CD4-positive, alpha-beta T cell treated with Interleukin-10 for 1 hour (primary cell): ENCODE results near the gene SPDEF.

ENCODE experiments used
- DNase-seq: peaks from one replicate; pipeline ENCODE4 v3.0.0-alpha.2; 2020

Gene SPDEF

DNA sequence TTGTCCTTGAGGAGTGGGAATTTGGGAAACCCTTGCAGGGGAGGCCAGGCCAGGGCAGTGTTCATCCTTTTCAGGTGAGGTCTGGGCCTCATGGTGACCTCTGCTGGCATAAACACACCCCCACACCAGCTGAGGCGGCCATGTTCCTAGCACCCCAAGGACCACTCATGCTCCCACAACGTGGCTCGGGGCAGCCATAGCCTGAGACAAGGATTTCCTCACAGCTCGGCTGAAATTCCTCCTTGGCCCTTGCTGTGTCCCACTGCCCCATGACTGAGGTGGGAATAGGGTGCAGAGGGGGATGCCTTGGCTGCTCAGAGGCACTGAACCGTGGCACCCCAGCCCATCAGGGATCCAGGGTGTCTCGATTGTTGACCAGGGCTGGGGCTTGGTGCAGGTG lies 27.3 kb upstream of the SPDEF start:
- DNase-seq = no peak

DNA sequence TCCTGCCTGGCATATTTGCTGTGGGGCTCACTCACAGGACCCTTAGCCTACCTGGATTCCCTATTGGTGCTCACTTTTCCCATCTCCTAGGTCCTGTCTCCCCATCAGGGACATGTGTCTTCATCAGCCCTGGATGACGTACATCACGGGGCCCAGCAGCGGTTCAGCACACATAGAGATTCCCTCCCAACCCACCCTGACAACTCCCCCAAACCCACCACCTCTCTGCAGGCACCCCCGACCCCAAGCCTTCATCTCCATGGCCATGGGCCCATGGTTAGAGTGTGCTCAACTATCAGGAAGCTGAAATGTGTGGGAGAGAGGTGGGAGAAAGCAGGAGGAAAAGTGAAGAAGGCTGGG lies 25.4 kb upstream of the SPDEF start:
- DNase-seq = no peak

DNA sequence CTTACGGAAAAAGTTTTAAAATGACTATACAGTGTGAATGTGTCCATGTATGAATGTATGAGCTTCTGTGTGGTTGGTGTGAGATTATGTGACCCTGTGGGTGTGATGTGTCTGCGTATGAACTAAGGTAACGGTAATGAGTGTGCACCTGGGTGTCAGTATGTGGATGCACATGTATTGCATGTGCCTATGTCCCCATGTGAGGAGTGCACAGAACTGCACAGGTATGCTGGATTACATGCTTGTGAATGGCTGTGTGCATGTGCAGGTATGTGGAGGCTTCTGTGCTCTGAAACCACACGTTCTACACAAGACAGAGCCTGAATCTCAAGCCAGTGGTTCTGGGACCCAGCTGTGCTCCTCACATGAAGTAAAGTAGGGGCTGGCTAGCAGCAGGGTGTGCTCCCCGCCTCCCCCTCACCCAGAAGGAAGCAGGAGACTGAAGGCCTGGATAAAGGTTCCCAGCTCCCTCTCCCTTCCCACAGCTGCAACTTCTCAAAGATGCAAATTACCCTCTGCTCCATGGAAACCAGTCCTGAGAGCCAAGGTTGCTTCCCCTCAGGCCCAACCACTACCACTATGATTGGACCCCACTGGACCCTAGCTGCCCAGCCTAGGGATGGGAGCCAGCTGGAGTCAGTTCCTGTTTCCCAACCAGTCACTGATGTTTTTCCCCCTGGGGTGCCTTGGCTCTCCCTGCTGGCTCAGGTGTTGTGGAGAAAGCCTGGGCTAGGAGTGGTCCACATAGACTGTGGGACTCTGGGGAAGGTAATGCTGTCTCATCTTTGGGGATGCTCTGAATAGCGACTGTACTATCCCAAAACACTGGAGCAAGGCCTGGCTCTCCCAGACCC lies 24.8 kb upstream of the SPDEF start:
- DNase-seq = no peak

DNA sequence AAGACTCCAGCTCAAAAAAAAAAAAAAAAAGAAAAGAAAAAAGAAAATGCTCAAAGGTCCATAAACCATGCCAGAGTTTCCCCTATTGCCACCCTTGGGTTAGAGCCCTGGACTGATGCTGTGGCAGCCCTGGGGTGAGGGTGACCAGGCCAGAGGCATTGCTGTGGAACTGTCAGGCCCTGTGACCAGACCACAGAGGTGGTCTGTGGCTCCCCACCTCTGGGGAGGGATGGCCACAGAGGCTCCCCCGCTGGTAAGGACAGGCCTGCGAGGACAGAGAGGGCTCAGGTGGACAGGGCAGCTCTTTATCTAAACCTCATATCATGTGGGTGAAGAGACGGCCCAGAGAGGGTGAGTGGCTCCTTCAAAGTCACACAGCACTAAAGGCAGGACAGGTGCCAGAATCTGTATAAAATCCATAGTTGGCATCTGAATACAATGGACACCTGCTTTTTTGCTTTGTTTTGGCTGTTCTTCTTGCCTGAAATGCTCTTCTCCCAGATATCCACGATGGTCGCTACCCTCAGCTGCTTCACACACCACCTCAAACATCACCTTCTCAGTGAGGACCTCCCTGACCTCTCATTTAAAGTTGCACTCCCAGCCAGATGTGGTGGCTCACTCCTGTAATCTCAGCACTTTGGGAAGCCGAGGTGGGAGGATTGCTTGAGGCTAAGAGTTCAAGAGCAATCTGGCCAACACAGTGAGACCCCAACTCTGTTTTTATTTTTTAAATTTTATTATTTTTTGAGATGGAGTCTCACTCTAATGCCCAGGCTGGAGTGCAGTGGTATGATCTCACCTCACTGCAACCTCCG lies 22.5 kb upstream of the SPDEF start:
- no peak for DNase-seq

DNA sequence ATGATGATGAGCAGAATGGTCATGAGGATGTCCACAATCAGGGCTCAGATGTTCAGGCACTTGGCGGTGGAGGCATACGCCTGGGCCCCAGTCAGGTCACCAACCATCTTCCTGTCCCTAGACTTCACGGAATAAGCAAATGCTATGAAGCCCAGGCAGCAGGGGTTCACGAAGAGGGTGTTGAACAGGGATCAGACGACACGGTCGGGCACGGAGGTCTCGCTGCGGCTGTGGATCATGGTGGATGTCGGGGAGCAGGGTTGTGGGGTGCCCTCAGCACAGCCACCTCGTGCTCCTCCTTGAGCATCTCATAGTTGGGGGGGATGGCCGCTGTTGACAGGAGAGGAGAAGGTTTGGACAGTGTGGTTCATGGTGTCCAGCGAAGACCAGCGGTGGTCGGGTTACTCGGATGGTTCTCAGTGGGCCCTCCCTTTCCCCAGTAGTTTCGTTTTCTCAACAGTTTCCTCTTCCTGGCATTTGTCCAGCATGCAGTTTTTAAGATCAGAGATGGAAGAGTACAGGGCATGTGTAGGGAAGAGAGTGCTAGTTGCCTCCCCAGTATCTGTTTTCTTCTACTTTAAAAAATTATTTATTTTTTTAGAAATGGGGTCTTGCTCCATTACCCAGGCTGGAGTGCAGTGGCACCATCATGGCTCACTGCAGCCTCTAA lies 20.3 kb upstream of the SPDEF start:
- no peak for DNase-seq

DNA sequence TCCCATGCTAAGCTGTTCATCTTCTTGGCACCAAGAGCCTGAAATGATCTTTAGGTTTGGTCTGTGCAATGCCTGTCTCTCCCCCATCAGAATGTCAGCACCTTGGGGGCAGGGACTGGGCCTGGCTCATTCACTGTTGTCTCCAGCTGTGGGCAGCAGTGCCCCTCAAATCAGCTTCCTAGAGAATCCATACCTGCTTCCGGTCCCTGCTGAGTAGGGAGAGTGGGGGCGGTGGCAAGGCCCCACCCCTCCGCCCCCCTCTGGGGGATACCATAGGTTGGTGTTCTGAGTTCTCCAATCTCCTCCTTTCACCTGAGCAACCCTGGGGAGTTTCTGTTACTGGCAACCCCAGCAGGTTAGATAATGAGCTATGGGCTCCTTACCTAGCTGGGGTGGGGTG lies 19.2 kb upstream of the SPDEF start:
- DNase-seq = no peak

DNA sequence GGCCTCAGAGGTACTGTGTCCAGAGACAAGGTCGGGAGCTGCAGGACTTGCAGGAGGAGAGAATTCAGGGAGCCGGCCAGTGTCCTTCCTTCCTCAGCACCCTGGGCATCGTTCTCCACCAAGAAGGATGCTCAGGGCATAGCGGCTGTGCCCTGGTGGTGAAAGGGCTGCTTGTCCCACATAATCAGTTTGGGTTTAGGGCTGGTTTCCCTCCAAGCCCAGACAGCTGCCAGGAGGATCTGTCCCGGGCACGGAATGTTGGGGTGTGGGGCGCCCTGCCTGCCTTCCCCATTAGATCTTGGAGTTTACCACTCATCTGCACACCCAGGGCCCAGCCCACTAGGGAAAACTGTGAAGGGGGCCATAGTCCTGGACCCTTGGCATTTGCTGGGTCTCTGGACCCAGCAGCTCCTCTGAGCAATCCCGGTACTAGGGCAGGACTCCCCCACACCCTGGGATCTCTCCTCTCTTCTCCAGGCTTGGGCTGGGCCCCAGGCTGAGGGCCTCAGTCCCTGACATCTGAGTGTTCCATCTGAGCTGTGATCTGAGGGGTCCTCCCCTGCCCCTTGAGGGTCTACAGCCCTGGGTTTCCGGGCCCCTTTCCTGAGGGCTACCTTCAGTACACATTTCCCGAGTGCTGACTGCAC lies 18.6 kb upstream of the SPDEF start:
- DNase-seq = no peak

DNA sequence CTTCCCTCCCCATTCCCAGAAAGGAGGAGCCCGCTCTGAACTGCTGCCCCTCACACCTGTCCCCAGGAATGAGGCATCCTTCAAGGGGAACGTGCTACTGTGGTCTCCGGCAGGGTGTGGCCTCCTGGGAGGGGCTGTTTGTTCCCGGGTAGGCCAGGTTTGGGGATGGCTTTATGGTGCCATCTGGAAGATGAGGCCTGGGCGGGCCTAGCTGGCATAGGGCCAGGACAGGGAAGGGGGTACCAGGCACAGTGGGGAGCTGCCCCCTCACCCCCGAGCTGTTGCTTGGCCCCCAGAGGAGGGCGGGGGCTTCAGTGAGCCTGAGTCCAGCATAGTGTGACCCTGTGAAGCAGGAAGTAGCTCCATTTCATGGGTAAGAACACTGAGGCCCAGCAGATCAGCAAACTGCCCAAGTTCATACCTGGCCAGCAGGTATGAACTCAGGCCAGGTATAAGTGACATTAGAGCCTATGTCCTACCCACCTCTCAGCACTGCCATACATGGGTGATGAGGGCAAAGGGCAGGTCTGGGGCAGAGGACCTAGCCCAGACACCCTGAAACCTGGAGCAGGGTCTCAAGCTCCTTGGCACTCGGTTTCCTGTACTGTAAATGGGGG lies 17.5 kb upstream of the SPDEF start:
- DNase-seq = no peak

DNA sequence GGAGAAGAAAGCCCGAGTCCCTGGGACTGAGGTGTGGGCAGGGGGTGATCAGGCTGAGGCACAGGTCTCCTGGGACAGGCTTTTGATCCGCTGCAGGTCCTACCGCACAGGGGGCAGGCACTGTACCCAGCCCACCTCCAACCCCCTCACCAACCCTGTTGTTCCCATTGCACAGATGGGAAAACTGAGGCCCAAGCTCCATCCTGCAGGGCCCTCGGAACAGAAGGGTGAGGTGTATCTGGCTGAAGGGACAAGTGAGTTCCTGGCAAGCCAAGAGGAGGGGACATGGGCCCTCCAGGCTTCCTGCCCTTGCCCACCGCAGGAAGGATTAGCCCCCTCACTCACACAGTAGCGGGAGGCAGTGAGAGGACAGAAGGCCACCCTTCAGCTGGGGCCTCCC lies 16.5 kb upstream of the SPDEF start:
- no peak for DNase-seq

DNA sequence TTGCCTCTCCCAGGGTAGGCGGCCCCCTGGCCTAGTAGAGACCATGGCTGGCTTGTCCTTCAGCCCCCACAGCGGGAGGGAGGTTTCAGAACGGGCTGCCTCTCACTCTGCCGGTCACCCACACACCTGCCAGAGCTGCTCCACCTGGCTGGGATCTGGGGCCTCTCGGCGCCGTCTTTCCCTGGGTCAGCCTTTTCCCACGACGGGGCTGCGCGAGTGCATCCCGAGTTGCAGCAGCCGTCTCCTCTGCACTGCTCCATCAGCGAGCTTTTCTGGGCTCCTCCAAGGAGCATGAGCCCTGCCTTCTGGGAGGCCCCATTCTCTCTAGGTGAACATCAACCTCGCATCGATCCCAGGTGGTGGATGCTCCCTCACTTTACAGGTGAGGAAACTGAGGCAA lies 15.9 kb upstream of the SPDEF start:
- DNase-seq = no peak

DNA sequence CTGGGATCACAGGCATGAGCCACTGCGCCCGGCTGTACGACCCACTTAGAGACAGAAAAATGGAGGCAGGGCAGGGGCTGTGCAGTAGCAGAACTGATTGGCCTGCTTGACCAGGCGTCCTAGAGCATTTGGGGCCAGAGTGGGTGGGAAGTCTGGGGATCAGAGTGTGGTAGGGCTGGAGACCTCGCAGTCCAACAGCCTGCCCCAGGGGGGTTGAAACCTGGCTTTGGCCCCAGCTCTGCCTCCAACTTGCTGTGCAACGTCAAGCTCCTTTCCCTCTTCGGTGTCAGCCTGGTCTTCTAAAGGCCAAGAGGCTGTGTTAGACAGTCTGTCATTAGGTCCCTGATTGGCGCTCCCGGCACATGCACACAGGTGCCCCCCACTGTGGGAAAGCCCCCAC lies 15.3 kb upstream of the SPDEF start:
- DNase-seq = no peak

DNA sequence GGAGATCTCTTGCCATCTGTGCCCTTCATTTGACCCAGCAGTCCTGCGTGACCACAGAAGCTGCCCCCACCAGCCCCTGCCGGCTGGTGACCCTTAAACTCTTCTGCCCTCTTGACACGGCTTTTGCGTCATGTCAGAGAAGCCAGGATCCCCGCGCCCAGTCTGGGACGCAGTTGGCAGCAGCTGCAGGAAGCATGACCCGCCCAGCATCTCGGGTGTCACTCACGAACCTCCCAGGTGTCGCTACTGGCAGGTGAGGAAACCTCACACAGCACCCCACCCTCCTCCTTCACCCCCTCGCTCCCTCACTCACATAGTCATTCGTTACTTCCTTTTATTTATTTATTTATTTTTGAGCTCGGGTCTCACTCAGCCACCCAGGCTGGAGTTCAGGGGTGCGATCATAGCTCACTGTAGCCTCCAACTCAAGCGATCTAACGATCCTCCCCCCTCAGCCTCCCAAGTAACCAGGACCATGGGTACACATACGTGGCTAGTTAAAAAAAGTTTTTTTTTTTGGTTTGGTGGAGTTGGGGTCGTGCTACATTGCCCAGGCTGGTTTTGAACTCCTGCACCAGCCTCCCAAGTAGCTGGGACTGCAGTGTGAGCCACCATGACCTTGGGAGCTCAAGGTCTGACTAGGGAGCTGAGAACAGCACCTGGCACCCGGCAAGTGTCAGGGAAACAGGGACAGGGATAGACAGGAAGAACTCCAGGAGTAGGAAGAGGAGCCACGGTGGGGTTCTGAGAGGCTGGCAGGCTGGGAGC lies 14.1 kb upstream of the SPDEF start:
- no peak for DNase-seq

DNA sequence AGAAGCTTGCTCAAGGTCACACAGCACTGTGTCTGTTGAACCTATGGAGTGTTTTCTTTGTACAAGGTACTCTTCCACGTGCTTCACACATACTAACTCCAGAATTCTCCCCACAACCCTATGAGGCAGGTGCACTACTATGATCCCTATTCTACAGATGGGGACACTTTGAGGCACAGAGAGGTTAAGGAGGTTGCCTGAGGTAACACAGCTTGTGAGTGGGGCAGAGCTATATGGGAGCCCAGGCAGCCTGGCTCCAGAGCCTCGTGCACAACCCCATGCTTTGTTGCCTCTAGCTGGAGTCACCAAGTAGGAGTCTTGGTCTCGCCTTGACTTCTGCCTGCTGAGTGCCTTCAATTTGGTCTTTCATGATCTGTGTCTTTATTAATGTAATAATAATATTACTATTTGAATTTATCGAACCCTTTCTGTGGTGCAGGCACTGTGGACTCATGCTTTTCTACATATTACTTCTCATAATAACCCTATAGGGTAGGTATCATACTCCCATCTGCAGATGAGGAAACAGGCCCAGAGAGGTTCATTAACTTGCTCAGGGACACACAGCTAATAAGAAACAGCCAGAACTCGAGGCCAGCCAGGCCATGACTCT lies 13.3 kb upstream of the SPDEF start:
- no peak for DNase-seq

DNA sequence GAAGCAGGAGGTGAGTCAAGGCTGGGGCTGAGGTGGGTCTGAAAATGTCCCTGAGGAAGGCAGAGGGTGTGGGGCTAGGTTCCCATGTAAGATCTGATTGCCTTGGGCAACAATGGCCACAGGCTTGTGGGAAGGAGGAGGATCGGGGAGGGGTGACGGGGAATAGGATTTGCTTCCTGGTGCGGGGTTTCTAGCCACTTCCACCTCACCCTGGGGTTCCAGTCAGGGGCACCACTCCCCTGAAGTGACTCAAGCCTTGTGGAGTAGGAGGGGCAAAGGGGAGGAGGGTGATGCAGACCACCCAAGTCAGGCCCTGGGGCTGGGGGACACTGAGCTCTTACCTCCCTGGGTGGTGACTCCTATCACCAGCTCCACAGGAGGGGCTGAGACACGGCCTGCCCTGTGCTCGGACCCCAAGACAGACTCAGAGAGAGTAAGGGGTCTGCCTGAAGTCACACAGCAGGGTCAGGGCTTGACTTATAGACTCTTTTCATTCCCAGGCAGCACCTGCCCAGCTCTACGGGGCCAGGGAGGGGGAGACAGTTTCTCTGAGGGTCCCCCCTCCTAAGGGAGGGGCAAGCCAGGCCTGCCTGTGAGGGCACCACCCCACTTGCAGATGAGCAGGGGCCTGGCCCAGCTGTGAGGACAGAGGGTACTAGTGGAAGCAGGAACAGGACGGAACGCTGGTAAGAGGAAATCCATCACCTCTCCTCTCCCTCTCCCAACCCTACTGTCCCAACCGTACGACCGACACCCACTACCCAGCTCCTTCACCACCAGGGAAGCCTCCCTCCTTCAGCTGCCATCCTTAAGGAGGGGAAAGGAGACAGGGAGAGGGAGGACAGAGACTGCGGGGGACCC lies 12.4 kb upstream of the SPDEF start:
- no peak for DNase-seq

DNA sequence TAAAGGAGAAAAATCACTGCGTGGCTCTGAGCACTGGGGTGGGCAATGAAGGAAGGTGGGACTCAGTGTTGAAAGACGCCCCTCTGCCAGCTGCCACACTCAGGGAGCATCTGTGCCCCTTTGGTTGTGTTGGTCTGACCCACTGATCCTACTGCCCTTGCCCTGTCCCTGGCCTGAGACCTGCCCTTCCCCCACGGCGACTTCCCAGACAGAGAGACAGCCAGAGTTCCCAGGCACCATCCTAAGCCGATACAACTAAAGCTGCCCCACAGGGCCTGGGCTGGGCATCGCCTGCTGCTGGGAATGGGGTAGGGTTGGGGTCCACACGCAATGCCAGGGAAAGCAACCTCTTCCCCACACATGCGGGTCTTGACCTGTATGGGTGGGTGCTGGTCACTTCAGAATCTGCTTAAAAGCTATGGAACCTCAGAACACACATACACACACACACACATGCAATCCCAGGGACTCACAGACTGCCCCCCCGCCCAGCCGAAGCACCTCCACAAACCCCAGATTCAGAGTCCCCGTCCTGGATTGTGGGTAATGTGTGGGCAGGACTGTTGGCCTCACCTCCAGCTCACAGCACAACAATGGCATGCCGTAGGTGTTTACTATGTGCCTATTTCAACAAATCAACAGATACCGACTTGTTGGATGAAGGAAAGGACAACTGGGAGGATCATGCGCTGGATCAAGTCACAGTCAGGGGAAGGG lies 10.9 kb upstream of the SPDEF start:
- DNase-seq = no peak

DNA sequence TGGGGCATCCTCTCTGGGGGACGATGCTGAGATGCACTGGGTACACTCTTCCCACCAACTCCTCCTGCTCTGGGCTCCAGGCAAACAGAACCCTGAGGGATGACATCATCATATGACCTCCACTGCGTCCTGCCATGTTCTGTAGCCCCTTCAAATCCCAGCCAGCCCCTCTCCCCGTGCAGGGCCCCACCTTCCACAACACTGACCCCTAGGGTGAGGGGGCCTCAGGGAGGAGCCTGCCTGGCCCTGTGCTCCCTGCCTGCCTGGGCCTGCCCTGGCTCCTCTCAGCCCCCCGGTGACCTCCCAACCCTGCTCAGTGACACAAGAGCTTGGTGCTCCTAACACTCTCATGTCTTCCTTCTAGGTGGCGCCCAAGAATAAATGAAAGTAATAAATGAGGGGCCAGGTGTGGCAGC lies 9.6 kb upstream of the SPDEF start:
- DNase-seq = no peak

DNA sequence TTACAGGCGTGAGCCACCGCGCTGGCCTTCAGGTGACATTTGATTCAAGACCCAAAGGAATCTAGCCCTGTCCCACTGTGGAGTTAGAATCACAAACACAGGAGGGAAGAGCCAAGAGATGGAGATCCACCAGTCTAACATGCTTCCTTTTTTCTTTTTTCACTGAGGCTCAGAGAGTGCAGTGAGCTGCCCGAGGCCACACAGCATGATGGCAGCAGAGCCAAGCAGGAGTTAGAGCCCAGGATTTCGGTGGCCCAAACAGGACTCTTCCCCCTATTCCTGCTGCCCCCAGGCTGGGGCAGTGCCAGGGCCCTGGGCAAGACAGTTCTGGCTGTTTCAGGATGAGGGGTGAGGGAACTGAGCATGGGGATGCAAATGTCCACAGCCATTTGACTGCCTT lies 8.1 kb upstream of the SPDEF start:
- DNase-seq = no peak

DNA sequence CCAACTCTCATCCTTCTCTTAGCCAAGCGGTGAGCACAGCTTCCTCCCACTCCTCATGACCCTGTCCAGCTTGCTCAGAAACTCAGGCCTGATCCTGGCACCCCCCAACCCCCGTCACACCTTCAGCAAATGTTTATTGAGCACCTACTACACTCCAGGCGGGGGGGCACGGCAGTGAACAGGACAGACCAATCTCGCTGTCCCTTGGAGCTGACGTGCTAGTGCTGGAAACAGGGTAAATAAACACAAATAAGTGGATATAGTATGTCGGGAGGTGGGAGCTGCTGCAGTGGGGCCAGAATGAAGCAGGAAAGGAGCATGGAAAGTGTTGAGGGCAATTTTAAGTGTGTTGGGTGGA lies 7.4 kb upstream of the SPDEF start:
- no peak for DNase-seq

DNA sequence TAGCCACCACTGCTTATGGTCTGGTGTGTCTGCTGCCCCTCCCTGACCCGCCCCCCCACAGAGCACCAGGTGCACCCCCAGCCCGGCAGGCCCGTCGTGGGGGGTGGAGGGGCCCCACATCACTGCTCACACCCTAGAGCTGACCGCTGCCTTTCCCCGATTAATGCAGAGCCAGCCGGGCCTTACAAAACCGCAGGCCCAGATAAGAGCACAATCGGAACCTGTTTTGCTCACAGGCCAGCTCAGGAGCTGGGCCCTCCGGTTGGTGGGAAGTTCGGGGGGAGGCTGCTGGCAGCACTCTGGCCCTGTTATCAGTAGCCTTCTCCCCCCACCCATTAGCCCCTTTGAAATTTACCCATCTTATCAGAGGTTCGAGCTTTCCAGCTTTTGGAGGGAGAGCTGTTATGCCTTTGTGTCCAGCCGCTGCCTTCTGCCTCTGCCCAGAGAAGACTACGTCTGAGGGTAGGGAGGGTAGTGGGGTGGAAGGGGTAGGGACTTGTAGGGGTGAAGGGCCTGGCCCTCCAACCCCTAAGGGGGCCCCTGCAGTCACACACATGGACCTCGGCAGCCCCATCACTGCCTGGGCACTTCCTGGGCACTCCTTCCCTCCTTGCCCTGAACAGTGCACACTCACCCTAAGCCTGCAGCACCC lies 6.9 kb upstream of the SPDEF start:
- DNase-seq = no peak

DNA sequence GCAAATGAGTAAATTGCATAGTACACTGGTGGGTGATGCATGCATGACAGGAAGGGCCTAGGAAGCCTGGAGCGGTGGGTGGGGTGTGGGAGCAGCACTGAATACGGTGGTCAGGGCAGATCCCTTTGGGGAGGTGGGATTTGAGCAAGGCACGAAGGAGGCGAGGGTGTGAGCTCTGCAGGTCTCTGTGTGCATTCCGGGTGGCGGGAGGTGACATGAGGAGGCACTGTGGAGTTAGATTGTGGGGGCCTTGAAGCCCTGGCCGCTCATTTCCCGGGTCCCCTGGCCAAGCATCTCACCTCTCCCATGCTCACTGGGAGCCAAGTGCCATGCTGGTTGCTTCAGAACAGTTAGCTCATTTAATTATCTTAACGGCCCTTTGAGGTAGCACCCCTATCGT lies 6.2 kb upstream of the SPDEF start:
- DNase-seq = no peak
